Measurements from ENCODE around the gene TMEM87A.
"Not testable (repeated sequence)": the region's sequence is repeated elsewhere in the genome, so short reads cannot be mapped to it uniquely, and the experiment has no call there.

TMEM87A gene, protein sequence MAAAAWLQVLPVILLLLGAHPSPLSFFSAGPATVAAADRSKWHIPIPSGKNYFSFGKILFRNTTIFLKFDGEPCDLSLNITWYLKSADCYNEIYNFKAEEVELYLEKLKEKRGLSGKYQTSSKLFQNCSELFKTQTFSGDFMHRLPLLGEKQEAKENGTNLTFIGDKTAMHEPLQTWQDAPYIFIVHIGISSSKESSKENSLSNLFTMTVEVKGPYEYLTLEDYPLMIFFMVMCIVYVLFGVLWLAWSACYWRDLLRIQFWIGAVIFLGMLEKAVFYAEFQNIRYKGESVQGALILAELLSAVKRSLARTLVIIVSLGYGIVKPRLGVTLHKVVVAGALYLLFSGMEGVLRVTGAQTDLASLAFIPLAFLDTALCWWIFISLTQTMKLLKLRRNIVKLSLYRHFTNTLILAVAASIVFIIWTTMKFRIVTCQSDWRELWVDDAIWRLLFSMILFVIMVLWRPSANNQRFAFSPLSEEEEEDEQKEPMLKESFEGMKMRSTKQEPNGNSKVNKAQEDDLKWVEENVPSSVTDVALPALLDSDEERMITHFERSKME

DNA sequence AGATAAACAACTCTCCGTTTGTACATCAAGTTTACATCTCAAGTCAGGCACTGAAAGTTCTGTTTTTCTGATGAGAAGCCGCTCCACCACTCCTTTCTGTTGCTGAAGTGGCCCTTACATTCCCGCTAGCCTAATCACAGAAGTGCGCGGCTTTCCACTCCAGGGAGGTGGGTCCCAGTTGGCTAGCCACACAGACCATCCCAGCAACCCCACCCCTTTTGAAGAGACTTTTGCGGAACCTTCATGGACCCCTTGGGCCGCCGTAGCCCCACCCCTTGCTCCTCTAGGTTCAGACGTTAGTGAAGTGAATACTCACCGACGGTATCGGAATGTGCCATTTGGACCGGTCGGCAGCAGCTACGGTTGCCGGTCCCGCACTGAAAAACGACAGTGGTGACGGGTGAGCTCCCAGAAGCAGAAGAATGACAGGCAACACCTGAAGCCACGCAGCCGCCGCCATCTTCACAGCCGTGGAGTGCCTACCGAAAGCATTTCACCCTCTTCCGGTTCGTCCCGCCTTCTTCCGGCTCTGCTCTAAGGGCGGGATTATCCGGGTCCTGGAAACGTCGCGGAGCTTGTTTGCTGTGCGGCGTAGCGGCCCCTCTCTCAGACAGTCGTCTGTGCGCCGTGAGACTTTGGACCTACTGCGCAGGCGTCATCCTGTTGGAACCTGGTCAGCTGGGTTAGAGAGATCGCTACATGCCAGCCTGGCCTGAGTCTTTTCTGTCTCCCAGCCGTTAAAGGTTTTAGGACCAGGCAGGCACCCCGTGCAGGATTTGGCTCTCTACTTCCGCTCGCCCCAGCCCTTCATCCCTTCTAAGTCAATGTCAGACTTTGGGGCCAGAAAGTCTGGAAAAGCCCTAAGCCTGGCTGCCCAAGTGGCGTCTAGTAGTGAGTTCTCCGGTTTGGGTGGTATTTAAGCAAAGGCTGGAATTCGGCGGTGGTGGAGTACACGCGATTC is at the start of gene TMEM87A, which contains the start of gene GANC:
TMEM87A (minus strand) TSS at position 495 of the 961 bp plus-strand sequence; CDS start at position 460, 35 bp downstream.
GANC (plus strand) TSS at position 263 of the 961 bp plus-strand sequence. CDS start 1,281 bp downstream, outside the sequence.
- peak; percentile 97 for DNase-seq (ENCODE audit: low spot score)

- no peak for DNase-seq (ENCODE audit: low spot score)
Observed at GRCh38 chr15:42319206-42319605, 46.0 kb upstream of the TMEM87A start.

DNA sequence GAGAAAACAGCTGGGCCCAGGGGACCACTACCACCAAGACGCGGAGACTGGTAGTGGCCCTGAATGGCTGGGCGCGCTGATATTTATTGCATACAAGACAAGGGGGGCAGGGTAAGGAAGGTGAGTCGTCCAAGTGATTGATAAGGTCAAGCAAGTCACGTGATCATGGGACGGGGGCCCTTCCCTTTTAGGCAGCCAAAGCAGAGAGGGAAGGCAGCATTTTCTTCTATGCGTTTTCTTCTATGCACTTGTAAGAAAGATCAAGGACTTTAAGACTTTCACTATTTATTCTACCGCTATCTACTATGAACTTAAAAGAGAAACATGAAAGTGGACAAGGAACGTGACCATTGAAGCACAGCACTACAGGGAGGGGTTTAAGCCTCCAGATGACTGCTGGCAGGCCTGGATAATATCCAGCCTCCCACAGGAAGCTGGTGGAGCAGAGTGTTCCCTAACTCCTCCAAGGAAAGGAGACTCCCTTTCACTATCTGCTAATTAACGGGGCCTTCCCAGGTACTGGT is 43.1 kb upstream of the TMEM87A start:
- DNase-seq (ENCODE audit: low spot score) = not testable (repeated sequence)

- no peak for DNase-seq (ENCODE audit: low spot score)
Observed at GRCh38 chr15:42315521-42315920, 42.3 kb upstream of the TMEM87A start.

- DNase-seq (ENCODE audit: low spot score) = no peak
Observed at GRCh38 chr15:42314818-42315217, 41.6 kb upstream of the TMEM87A start.

- no peak for DNase-seq (ENCODE audit: low spot score)
Observed at GRCh38 chr15:42313463-42313862, 40.2 kb upstream of the TMEM87A start.

GRCh38 chr15:42306681-42307080 is 33.4 kb upstream of the TMEM87A start:
- DNase-seq (ENCODE audit: low spot score) = no peak

DNA sequence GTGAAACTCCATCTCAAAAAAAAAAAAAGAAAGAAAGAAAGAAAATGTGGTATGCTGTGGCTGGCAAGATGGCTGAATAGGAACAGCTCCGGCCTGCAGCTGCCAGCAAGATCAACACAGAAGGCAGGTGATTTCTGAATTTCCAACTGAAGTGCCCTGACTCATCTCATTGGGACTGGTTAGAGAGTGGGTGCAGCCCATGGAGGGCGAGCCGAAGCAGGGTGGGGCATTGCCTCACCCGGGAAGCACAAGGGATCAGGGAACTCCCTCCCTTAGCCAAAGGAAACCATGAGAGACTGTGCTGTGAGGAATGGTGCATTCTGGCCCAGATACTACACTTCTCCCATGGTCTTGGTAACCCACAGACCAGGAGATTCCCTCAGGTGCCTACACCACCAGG is 27.8 kb upstream of the TMEM87A start:
- DNase-seq (ENCODE audit: low spot score) = peak; percentile 9

DNA sequence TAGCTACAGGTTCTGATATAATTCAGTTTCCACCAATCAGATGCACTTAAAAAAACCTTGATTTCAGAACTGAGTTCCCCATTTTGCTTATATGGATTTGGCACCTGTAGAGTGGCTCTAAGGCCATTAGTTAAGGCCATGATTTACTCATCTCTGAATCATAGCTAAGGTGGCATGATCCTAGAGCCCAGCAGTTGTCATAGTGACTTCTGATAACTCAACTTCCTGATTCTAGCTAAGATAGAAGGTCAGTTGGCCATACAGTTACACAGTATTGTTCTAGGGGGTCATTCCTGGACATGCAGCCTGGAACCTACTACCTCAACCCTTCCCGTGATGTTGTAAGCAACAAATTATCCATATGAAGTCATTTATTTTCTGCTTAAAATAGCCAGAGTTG is 15.9 kb upstream of the TMEM87A start:
- no peak for DNase-seq (ENCODE audit: low spot score)

- DNase-seq (ENCODE audit: low spot score) = no peak
Observed at GRCh38 chr15:42287931-42288330, 14.7 kb upstream of the TMEM87A start.

DNA sequence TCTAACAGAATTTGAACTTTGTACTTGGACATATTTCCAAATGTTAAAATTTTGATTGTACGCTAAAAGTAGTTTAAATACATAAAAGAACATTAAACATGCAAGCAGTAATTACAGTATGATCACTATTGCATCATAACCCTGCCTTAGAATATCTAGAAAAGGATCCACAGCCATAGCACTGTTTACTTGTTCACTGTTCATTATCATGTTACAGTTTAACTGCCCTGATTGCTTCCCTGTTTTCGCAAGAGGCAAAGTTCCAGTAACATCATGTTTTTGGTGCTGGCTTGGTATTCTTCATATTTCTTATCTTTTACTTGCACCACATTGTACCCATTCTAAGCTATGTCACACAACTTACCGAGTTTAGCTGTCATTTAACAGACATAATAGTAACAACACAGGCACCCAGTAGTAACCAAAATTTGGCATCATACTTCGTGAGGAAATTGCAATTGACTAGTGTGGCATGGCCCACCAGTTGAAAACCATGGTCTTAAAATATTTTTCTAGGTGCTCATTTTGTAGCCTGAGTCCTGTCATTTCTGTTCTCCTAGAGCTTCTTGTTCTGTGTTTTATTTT is 13.3 kb upstream of the TMEM87A start:
- DNase-seq (ENCODE audit: low spot score) = no peak

DNA sequence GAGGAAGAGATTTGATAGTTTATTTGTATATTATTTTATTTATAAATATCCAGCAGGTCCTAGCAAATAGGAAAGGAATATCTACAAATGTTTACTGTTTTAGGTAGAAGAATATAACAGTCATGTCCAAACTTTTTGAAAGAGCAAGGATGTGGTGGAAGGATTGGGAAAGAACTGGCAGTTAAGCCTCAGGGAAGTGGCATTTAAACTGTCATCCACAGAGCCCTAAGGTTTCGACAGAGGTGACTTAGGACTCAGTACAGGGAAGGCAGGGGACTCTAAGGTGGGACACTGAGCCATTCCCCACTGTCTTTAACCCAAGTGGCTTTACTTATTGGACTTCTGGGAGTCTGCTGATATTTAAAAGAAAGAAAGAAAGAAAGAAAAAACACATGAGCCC is 11.8 kb upstream of the TMEM87A start:
- DNase-seq (ENCODE audit: low spot score) = no peak

DNA sequence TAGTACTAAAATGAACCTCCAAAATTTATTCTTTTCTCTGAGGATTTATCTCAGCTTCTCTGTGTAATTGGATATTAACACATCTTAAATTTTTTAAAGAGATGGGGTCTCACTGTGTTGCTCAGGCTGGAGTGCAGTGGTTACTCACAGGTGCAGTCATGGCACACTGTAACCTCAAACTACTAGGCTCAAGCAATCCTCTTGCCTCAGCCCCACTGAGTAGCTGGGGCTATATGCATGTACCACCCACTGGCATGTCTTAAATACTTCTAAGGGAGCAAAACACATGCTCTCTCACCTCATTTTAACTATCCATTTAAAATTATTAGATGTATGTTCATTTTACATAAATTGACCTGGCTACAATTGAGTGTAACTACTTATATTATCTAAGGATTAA is 11.3 kb upstream of the TMEM87A start:
- DNase-seq (ENCODE audit: low spot score) = no peak

DNA sequence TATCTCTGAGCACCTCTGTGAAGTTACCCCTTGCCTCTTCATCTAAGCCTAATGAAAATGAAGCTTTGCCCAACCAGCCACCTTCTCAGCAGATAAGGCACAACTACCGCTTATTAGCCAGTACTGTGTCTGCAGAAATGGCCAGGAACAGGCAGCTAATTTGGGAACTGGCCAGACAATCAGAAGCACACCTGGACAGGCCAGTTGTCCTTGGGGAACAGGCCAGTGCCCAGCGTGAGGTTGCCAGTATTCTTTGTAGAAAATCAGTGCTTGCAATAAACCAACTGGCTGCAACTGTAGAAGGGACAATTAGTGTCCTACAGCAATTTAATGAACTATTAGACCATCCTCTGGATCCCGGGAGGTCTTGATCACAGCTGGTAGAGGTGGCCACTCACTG is 10.4 kb upstream of the TMEM87A start:
- no peak for DNase-seq (ENCODE audit: low spot score)

DNA sequence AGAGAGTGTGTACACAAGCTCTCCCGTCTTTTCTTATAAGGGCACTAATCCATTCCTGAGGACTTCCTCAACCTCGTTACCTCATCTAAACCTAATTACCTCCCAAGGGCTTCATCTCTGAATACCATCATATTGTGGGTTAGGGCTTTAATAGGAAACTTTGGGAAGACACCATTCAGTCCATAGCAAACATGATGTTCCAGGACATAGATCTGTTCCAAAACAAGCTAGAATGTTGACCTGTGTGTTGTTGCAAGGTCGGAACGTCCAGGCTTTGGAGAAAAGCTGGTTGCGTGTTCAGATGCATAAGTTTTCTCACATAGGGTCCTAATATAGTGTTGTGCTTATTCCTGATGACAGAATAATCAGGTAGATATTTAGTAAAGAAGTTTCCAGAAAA is 9.7 kb upstream of the TMEM87A start:
- DNase-seq (ENCODE audit: low spot score) = no peak

DNA sequence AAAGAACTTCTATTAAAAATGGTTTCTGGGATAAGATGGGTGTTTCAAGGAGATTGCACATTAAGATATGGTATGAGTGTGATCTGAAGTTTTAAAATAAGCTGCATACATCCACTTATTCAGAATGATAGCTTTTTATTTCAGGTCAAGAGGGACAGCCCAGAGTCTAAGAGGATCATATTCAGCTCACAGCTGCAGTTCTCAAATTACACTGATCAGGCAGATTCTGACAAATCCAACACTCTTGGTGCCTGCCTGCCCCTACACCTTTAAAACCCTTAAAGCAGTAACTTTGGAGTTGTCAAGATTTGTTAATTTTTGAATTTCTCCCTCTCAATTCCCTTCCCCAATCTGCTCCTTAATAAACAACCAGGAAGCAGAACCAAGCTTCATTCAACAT is 9.1 kb upstream of the TMEM87A start:
- DNase-seq (ENCODE audit: low spot score) = no peak

GRCh38 chr15:42279234-42279723 is 6.0 kb upstream of the TMEM87A start:
- DNase-seq (ENCODE audit: low spot score) = no peak

DNA sequence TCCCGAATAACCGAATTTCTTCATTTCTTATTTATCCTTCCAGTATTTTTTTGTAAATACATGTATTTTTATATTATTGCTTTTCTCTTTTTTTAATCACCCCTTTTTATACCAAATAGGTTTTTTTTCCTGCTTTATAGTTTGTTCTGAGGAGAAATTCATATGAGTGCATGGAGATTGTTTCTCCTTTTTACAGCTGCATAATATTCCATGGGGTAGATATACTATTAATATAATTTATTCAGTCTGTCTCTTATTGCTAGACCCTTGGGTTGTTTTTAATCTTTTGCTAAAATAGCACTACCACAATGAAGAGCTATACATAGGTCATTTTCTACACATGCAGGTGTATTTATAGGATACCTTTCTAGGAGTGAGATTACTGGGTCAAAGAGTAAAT is 3.5 kb upstream of the TMEM87A start:
- DNase-seq (ENCODE audit: low spot score) = no peak

DNA sequence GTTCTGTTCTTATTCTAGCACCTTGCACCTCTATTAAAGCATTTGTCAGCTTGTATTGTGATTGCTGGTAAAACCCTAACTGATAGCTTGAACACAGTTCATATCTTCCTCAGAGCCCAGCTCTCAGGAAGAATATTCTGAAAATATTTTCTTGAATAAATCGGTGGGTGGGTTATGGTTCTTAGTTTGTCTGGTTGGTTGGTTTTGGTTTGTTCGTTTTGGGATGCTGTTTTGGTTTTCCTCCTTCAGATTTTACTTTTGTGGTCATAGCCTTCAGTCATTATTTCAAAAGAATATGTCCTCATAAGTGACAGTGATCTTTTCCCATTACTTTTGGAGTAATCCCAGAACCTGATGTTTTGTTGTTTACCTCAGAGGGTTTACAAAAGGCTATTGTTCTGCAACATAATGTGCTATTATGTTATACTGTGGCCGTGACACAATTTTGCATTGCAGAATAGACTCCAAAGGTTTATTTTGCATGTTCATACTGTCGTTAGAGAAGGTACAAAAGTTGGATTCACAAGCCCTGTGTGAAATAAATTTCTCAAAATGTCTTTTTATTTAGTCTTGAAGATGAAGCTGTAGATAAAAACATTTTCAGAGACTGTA is 2.7 kb upstream of the TMEM87A start:
- DNase-seq (ENCODE audit: low spot score) = peak; percentile 63

- DNase-seq (ENCODE audit: low spot score) = no peak
Observed at GRCh38 chr15:42274702-42274989, 1.4 kb upstream of the TMEM87A start.

DNA sequence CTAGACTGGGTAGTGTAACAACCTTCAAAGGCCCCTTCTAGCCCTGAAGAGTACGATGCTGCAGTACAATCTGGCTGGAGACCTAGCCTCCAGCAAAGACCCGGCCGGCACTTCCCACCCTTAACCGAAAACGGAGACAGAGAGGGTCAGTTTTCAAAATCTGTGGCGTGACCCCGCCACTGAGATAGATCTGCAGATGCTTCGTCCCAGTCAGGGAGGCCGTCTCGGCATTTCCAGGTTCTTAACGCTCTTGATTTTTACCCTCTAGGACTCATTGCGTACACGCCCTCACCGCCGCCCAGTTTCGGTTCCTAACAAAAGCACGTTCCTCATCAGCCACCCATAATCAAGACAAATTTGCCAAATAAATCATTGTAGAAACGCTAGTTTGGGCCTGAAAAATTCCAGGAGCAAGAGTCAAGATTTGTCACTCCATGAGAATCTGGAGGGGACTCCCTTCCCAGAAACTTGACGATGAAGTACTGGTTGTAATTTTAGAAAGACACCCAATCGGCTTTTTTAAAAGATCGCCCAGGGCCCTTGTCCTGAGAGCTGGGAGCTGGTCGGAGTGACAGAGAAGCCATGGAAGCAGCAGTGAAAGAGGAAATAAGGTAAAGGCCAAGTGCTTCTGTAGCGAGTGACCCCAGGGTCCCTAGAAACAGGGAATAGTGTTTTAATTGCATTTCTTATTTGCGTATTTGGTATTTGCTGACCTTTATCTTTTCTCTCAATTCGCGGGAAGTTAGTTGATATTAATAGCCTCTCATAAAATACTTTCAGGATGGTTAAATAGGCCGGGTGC is 868 bp upstream of the TMEM87A start:
- DNase-seq (ENCODE audit: low spot score) = peak; percentile 51
